Stimulated activated naive CD8-positive, alpha-beta T cell treated with anti-CD3 and anti-CD28 coated beads, Interleukin-15, Interleukin-2, amounts not matched to agents 100 ng/mL and 50 ng/mL, for 24 hours (primary cell): ENCODE data around the gene LHFPL3.

ENCODE experiments used
- H3K27ac Mint-ChIP-seq: one replicate; pipeline ENCODE4 v1.8.0; 2021; ENCODE audit warnings: mild to moderate bottlenecking, mixed read lengths
- H3K27me3 Mint-ChIP-seq: one replicate; pipeline ENCODE4 v1.8.0; 2021; ENCODE audit warnings: mixed read lengths
- H3K36me3 Mint-ChIP-seq: one replicate; pipeline ENCODE4 v1.8.0; 2021; ENCODE audit warnings: low read depth, mixed read lengths
- H3K4me1 Mint-ChIP-seq: one replicate; pipeline ENCODE4 v1.8.0; 2021; ENCODE audit warnings: low read depth, mixed read lengths
- H3K4me3 Mint-ChIP-seq: one replicate; pipeline ENCODE4 v1.8.0; 2021; ENCODE audit warnings: mild to moderate bottlenecking, mixed read lengths
- H3K9me3 Mint-ChIP-seq: one replicate; pipeline ENCODE4 v1.8.0; 2021; ENCODE audit warnings: mixed read lengths

LHFPL3 gene

DNA sequence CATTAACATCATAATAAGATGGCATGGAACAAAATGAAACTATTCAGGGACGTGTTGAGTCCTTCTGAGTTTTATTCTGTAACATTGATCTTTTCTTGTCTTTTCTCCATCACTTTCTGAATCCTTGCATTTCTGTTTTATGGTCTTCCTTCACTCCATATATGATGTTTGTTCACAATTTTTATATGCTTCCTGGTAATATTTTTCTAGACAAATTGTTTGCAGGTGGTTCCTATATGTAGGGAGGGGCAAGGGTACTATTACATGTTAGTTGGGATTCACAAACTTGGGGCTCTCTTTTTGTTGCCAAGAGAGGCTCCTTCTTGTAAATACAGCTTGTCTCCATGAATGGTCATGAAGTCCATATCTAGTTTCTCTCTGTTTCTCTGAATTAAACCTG, 159.2 kb downstream of the LHFPL3 start:
- no peaks in the 10 kb centered on the region for H3K36me3 Mint-ChIP-seq
- H3K27me3 Mint-ChIP-seq, result peaks cover 8% of the 10 kb centered on the region
- H3K27ac Mint-ChIP-seq, result no peak overlapping the region
- H3K4me1 Mint-ChIP-seq, result no peaks in the 10 kb centered on the region
- no peak overlapping the region for H3K4me3 Mint-ChIP-seq
- H3K9me3 Mint-ChIP-seq, result no peaks in the 10 kb centered on the region

DNA sequence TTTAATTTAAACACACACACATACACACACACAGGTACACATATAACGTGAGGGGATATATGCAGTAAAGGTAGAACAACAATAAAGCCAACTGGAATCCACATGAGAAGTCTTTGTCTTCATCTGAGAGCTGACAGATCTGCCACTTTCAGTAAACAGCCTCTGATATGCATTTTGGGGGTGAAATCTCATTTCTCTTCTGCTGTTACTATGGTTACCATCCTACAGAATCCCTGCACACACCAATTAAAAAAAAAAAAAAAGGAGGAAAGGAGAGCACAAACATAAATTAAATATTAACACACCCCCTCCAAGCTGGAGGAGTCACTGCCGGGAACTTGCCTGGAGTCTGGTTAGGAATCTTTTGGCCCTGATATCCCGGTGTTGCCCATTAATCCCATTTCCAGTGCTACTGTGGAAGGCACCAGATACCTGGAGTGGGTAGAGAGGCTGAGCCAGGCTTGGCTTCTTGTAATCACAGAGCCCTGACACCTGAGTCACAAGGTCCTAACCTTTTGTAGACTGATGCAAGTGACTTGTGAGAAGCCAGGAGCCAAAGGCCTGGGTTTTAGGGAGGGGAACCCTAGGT, 169.1 kb downstream of the LHFPL3 start:
- Mint-ChIP-seq H3K4me3 (no peak overlapping the region), H3K36me3 (no peaks in the 10 kb centered on the region), H3K9me3 (no peaks in the 10 kb centered on the region), H3K27me3 (no peaks in the 10 kb centered on the region), H3K4me1 (no peaks in the 10 kb centered on the region), H3K27ac (no peak overlapping the region)

DNA sequence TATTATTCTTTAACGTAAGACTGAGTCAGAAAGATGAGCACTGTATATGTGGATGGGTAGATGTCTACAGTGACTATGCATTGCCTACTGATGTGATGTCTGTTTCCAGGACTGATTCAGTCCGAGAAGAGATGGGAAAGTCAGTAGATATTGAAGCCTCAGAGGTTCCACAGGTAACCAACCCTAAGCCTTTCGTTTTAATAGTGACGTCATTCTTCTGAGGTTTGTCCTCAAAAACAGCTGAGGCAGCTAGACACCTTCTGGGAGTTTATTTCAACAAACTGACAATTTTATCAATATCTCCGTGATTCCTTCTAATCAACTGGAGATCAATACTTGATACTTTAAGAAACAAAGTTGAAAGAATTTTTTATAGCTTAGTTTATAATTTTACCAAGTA, 171.6 kb downstream of the LHFPL3 start:
- no peak overlapping the region for H3K27ac Mint-ChIP-seq
- H3K36me3 Mint-ChIP-seq, result no peaks in the 10 kb centered on the region
- no peaks in the 10 kb centered on the region for H3K27me3 Mint-ChIP-seq
- no peak overlapping the region for H3K4me3 Mint-ChIP-seq
- H3K4me1 Mint-ChIP-seq, result no peaks in the 10 kb centered on the region
- H3K9me3 Mint-ChIP-seq, result no peaks in the 10 kb centered on the region

DNA sequence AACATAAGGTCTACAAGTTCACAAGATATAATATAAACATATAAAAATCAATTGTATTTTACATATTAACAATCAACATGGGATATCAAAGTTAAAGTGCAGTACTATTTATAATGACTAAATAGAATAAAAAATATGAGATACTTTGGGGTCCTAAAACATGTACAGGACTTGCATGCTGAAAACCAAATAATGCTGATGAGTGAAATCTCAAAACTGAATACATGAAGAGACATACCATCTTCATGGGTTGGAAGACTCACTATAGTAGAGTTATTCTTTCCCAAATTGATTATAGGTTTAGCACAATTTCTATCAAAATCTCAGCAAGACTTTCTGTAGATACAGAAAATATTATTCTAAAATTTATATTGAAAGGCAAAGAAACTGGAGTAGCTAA, 181.5 kb downstream of the LHFPL3 start:
- peaks cover 7% of the 10 kb centered on the region for H3K9me3 Mint-ChIP-seq
- H3K27ac Mint-ChIP-seq, result no peak overlapping the region
- no peak overlapping the region for H3K4me3 Mint-ChIP-seq
- H3K4me1 Mint-ChIP-seq, result no peaks in the 10 kb centered on the region
- no peaks in the 10 kb centered on the region for H3K36me3 Mint-ChIP-seq
- H3K27me3 Mint-ChIP-seq, result no peaks in the 10 kb centered on the region

DNA sequence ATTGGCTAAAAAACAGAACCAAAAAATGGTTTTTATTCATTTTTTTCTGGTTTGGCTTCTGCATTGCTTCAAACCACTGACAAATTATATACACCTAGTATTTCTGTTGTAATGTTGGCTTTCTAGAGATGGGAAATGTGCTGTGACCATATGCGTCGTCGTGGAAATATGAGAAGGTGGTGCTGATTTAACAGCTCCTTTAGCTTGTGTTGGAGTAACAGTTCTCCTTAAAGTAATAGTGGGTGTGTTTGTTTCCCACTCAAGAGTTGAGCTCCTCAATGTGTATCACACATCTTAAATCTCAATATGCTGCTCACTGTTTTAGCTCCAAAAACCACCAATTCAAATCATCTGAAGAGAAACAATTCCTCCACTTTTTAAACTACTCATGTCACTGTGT, 196.4 kb downstream of the LHFPL3 start:
- Mint-ChIP-seq H3K36me3 (no peaks in the 10 kb centered on the region), H3K27ac (no peak overlapping the region), H3K27me3 (no peaks in the 10 kb centered on the region), H3K4me3 (no peak overlapping the region), H3K9me3 (no peaks in the 10 kb centered on the region), H3K4me1 (no peaks in the 10 kb centered on the region)

DNA sequence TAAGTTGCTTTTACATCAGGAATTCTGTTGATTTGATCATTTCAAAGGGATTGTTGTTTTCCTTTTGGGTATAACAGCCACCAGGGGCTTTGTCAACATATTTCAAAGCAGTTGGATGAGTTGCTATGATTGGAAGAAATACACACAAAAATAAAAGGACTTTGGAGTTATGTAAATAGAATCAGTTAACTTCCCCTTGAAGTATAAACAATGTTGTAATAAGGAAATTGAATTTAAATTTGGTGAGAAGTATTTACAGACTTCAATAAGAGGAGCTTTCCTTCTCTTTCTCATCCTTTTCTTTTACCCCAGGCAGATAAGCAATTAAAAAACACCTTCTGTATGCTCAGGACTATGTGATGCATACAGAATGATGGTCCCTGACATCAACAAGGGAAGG, 199.7 kb downstream of the LHFPL3 start:
- Mint-ChIP-seq H3K27ac (no peak overlapping the region), H3K4me1 (no peaks in the 10 kb centered on the region), H3K27me3 (no peaks in the 10 kb centered on the region), H3K9me3 (no peaks in the 10 kb centered on the region), H3K4me3 (no peak overlapping the region), H3K36me3 (no peaks in the 10 kb centered on the region)

DNA sequence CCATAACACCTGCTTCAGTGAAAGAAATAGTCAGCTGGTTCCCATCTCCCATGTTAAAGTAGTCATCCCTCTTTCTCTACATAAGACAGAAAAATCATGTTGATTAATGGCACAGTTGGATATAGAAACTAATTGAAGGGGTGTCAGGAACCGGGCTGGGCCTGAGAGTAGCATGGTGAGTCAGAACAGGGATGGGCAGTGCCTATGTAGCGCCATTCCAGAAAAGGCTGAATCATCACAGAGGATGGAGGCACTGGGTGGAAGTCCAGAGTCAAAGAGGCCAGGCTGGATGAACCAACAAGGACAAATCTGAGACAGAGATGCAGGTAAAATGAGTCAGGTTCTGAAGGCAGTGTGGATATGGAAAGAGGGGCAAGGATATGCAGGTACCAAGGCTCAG, 201.2 kb downstream of the LHFPL3 start:
- no peak overlapping the region for H3K27ac Mint-ChIP-seq

DNA sequence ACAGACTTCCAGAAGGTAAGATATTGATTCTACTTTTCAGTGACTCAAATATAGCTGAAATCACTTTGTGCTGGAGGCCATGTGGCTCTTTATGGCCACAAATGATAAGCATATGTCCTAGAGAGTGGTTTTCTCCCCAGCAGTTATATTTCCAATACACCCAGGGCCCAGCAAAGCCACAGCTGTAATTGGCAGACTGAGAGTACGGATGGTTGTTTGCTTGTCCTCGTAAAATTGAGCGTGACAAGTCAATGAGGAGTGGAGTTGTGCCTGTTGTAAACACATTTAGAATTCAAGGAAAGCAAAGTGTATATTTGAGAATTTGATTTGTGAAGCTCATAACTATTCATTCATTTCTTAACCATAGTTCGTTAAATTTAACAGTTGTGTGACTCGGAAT, 201.8 kb downstream of the LHFPL3 start:
- H3K27ac Mint-ChIP-seq, result no peak overlapping the region
- H3K4me1 Mint-ChIP-seq, result no peaks in the 10 kb centered on the region
- H3K27me3 Mint-ChIP-seq, result no peaks in the 10 kb centered on the region
- no peaks in the 10 kb centered on the region for H3K36me3 Mint-ChIP-seq
- H3K4me3 Mint-ChIP-seq, result no peak overlapping the region
- no peaks in the 10 kb centered on the region for H3K9me3 Mint-ChIP-seq

More for the DNA sequence above, 201.2 kb downstream of the LHFPL3 start:
- Mint-ChIP-seq H3K36me3 (no peaks in the 10 kb centered on the region), H3K9me3 (no peaks in the 10 kb centered on the region), H3K27me3 (no peaks in the 10 kb centered on the region), H3K4me1 (no peaks in the 10 kb centered on the region), H3K4me3 (no peak overlapping the region)

DNA sequence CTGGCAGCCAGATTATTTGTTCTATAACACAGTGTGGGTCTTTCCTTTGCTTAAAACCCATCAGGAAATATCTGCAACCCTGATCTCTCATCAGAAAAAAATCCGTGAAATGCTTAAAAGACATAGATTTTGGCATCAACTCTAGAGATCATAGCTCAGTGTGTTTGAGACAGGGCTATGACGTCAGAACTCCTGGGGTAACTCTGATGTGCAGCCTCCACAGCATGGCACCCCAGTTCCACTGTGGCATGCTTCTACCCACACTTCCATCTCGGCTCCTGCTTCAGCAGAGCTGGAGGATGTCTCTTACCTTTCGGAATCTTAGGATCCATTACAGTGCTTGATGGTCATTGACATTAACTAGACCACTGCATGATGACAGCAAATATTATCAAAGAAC, 205.7 kb downstream of the LHFPL3 start:
- H3K4me1 Mint-ChIP-seq, result no peaks in the 10 kb centered on the region
- no peaks in the 10 kb centered on the region for H3K36me3 Mint-ChIP-seq
- H3K4me3 Mint-ChIP-seq, result no peak overlapping the region
- H3K27ac Mint-ChIP-seq, result no peak overlapping the region
- H3K9me3 Mint-ChIP-seq, result no peaks in the 10 kb centered on the region
- peaks cover 4% of the 10 kb centered on the region for H3K27me3 Mint-ChIP-seq

DNA sequence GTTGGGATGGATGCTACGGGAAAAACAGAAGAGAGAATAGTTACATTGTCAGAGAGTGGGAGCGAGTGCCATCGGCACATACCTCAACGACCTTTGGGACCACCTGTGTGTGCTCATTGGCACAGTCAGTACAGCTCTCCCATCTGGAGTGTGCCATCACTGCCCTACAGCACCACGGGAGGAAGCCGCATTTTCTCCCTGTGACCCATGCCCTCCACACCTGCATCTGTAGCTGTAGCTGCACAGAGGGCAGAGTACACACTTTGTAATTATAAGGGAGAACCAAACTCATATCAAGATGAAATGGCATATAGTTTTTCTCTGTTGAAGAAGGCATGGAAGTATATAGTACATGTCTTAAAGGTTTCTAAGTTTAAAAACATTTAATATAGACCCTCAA, 207.4 kb downstream of the LHFPL3 start:
- Mint-ChIP-seq H3K27ac (no peak overlapping the region), H3K4me3 (no peak overlapping the region), H3K36me3 (no peaks in the 10 kb centered on the region), H3K9me3 (no peaks in the 10 kb centered on the region), H3K27me3 (peaks cover 8% of the 10 kb centered on the region), H3K4me1 (no peaks in the 10 kb centered on the region)

DNA sequence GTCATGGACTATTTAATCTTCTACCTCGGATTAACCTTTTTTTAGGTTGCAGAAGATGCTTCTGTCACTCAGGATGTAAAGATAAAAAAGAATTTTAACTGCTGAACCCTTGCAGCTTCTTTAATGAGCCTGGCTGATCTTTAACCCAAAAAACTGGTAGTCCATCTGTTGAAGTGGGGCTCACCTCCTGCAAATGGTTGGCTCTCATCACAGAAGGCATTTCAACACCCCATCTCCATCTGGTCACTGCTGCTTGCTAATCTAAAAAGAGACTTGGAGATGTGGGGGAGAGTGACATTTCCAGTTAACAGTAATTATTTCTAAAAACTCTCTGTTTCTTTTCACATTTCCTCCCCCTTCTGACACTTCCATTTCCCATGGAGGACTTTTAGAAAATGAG, 208.6 kb downstream of the LHFPL3 start:
- no peaks in the 10 kb centered on the region for H3K4me1 Mint-ChIP-seq
- no peak overlapping the region for H3K4me3 Mint-ChIP-seq
- H3K27ac Mint-ChIP-seq, result no peak overlapping the region
- H3K9me3 Mint-ChIP-seq, result no peaks in the 10 kb centered on the region
- peaks cover 8% of the 10 kb centered on the region for H3K27me3 Mint-ChIP-seq
- no peaks in the 10 kb centered on the region for H3K36me3 Mint-ChIP-seq

DNA sequence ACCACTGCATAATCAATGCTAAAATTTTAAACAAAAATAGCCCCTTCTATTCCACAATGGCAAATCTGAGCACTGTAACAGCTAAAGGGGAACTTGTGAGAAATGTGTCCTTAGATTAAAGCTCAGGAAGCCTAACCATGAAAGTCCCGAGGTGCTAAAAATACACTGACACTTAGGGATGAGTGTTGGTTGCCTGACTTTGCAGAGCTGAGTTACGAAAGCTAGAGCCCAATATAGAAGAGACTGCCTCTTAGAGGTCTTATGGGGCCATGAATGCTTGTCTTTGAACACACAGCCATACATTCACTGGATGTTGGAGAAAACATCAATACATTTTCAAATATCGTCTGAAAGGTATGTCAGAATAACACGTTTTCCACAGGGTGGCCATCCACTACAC, 209.7 kb downstream of the LHFPL3 start:
- Mint-ChIP-seq H3K27me3 (peaks cover 8% of the 10 kb centered on the region), H3K4me1 (no peaks in the 10 kb centered on the region), H3K27ac (no peak overlapping the region), H3K9me3 (no peaks in the 10 kb centered on the region), H3K4me3 (no peak overlapping the region), H3K36me3 (no peaks in the 10 kb centered on the region)

DNA sequence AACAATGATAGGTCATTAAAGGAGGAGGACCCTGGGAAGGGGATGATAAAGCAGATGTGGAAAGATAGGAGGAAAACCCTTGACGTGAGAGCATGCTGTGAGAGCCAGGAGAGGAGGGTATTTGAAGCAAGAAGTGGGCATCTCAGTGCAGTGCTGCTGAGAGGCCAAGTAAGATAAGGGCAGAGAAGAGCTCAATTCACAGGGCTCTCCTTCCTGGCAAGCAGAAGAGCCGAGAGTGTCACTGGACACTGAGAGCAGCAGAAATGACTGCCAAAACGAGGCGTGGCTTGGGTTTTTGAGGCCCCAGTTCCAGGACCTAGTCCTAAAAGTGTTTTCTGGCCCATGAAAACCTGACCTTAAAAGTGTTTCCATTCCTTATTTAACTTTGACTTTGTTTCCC, 213.5 kb downstream of the LHFPL3 start:
- Mint-ChIP-seq H3K4me3 (no peak overlapping the region), H3K9me3 (no peaks in the 10 kb centered on the region), H3K27me3 (peaks cover 8% of the 10 kb centered on the region), H3K4me1 (no peaks in the 10 kb centered on the region), H3K36me3 (no peaks in the 10 kb centered on the region), H3K27ac (no peak overlapping the region)

DNA sequence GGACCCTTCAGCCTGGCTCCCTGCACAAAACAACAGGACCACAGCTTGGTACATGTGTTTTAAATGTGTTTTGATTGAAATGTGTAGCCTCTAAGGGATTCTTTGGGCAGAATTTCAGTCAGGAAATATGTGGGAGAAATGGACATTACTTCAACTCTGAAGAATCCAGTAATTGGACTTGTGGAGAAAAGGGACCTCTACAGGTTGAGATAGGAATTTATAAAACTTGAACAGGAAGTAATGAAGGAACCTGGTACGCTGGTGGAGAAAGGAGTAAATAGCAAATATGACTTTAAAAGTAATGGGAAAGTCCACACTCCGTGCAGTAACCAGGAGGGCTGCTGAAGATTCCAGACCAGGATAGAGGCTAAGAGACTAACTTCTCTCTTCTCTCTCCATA, 220.5 kb downstream of the LHFPL3 start:
- no peaks in the 10 kb centered on the region for H3K36me3 Mint-ChIP-seq
- H3K27me3 Mint-ChIP-seq, result no peaks in the 10 kb centered on the region
- no peaks in the 10 kb centered on the region for H3K4me1 Mint-ChIP-seq
- H3K9me3 Mint-ChIP-seq, result no peaks in the 10 kb centered on the region
- H3K4me3 Mint-ChIP-seq, result no peak overlapping the region
- H3K27ac Mint-ChIP-seq, result no peak overlapping the region

DNA sequence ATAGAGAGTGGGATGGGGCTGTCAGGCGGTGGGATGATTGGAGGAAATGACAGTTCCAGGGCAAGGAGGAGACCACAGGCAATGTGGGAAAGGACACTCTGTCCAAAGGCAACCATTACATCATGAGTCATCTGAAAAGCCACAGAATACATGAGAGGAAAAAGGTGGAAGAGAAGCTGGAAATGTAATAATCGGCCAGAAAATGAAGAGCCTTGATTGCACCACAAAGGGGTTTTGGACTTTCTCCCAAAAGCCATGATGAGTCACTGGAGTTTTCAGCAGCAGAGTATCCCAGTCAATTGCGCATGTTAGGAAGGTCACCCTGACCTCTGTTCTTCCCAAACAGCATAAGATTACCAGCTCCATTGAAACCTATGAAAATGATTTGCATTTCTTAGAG, 222.0 kb downstream of the LHFPL3 start:
- H3K4me1 Mint-ChIP-seq, result no peaks in the 10 kb centered on the region

DNA sequence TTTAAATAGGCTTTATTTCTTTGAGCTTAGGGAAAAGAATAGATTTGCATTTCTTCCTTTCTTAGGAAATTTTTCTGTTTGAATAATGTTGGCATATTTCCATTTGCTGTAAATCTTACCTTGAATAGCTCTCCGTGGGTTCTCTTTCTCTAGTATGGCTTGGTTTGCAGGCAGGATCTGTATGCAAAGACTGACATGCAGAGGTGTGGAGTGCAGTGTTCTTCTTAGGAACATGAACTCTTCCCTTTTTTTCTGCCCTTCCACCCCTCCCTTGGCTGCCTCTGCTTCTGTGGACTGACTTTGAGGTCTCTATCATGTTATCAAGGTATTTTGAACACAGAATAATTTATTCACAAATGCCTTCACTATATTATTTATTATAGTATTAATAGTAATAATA, 222.8 kb downstream of the LHFPL3 start:
- Mint-ChIP-seq H3K27ac (no peak overlapping the region), H3K4me3 (no peak overlapping the region), H3K9me3 (peaks cover 5% of the 10 kb centered on the region), H3K27me3 (no peaks in the 10 kb centered on the region), H3K4me1 (no peaks in the 10 kb centered on the region), H3K36me3 (no peaks in the 10 kb centered on the region)

More for the DNA sequence above, 222.0 kb downstream of the LHFPL3 start:
- H3K27me3 Mint-ChIP-seq, result no peaks in the 10 kb centered on the region
- H3K36me3 Mint-ChIP-seq, result no peaks in the 10 kb centered on the region
- peaks cover 5% of the 10 kb centered on the region for H3K9me3 Mint-ChIP-seq
- H3K27ac Mint-ChIP-seq, result no peak overlapping the region
- no peak overlapping the region for H3K4me3 Mint-ChIP-seq
